KMS-11 (cell line): ENCODE results near the gene BMPR1A.
"Not testable (repeated sequence)": the region's sequence is repeated elsewhere in the genome, so short reads cannot be mapped to it uniquely, and the experiment has no call there.

Source experiments
- H2AFZ ChIP-seq: fragments of 200-600 bp; sonication (generic); 2 replicates; pipeline ENCODE4 v1.6.1; 2016; ENCODE audit warnings: antibody characterized with exemption, mixed run types, low read depth
- H3K27ac ChIP-seq: fragments of 200-600 bp; sonication (generic); 2 replicates; pipeline ENCODE4 v1.6.1; 2016; ENCODE audit warnings: mild to moderate bottlenecking, mixed run types
- H3K27me3 ChIP-seq: fragments of 200-600 bp; sonication (generic); 2 replicates; pipeline ENCODE4 v1.6.1; 2017; ENCODE audit warnings: mild to moderate bottlenecking, low read depth, mixed run types, moderate library complexity; ENCODE audit not compliant: insufficient read depth
- H3K36me3 ChIP-seq: fragments of 200-600 bp; sonication (generic); 2 replicates; pipeline ENCODE4 v1.6.1; 2017; ENCODE audit warnings: mild to moderate bottlenecking, mixed run types; ENCODE audit not compliant: insufficient read depth
- H3K4me1 ChIP-seq: fragments of 200-600 bp; sonication (generic); 2 replicates; pipeline ENCODE4 v1.6.1; 2016; ENCODE audit warnings: mild to moderate bottlenecking, low read depth, mixed run types; ENCODE audit not compliant: poor library complexity, severe bottlenecking
- H3K4me2 ChIP-seq: fragments of 200-600 bp; sonication (generic); 2 replicates; pipeline ENCODE4 v1.7.0; 2016; ENCODE audit warnings: mild to moderate bottlenecking, mixed run types
- H3K4me3 ChIP-seq: fragments of 200-600 bp; sonication (generic); IDR thresholded peaks from 2 replicates; pipeline ENCODE4 v1.6.1; 2017; ENCODE audit warnings: low read depth, low read length, mixed read lengths; ENCODE audit not compliant: insufficient read depth
- H3K79me2 ChIP-seq: fragments of 200-600 bp; sonication (generic); 2 replicates; pipeline ENCODE4 v1.6.1; 2016; ENCODE audit warnings: low read depth, mixed run types; ENCODE audit not compliant: insufficient read depth
- H3K9ac ChIP-seq: fragments of 200-600 bp; sonication (generic); 2 replicates; pipeline ENCODE4 v1.6.1; 2016; ENCODE audit warnings: mild to moderate bottlenecking, mixed run types
- H4K20me1 ChIP-seq: fragments of 200-600 bp; sonication (generic); 2 replicates; pipeline ENCODE4 v1.6.1; 2016; ENCODE audit warnings: mild to moderate bottlenecking, mixed run types; ENCODE audit not compliant: insufficient read depth
- TF ChIP-seq, protein P1 (sequence below): fragments of 200-600 bp; sonication (generic); conservative IDR thresholded peaks from 2 replicates; pipeline ENCODE4 v1.6.1; 2017; ENCODE audit warnings: low read depth, mild to moderate bottlenecking, antibody characterized with exemption, low read length, moderate library complexity, mixed read lengths

BMPR1A gene

DNA sequence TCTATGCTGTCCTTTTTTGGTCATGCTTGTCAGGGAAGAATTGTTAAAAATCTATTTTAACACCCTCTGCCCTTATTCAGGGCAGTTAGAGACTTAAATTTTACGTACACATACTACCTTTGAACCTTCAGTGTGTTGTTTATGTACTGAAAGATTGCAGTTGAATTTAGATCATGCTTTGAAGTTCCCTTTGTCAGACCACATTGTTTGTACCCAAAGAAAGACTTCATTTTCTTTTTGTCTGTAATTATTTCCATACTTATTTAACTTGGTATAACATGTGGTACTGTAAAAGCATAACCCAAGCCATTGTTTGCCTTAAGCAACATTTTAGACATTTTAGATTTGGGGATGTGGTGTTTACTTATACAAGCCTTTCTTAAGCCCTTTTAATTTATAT is 104.9 kb downstream of the BMPR1A start:
- H3K36me3 ChIP-seq = no peaks in the 10 kb centered on the region
- no peak overlapping the region for H3K4me3 ChIP-seq
- H3K4me2 ChIP-seq = no peak overlapping the region
- TF ChIP-seq, protein P1, sequence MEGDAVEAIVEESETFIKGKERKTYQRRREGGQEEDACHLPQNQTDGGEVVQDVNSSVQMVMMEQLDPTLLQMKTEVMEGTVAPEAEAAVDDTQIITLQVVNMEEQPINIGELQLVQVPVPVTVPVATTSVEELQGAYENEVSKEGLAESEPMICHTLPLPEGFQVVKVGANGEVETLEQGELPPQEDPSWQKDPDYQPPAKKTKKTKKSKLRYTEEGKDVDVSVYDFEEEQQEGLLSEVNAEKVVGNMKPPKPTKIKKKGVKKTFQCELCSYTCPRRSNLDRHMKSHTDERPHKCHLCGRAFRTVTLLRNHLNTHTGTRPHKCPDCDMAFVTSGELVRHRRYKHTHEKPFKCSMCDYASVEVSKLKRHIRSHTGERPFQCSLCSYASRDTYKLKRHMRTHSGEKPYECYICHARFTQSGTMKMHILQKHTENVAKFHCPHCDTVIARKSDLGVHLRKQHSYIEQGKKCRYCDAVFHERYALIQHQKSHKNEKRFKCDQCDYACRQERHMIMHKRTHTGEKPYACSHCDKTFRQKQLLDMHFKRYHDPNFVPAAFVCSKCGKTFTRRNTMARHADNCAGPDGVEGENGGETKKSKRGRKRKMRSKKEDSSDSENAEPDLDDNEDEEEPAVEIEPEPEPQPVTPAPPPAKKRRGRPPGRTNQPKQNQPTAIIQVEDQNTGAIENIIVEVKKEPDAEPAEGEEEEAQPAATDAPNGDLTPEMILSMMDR = no peak
- H3K4me1 ChIP-seq = no peaks in the 10 kb centered on the region
- no peaks in the 10 kb centered on the region for H3K79me2 ChIP-seq
- no peaks in the 10 kb centered on the region for H4K20me1 ChIP-seq
- H3K27ac ChIP-seq = no peak overlapping the region
- no peak overlapping the region for H2AFZ ChIP-seq
- no peak overlapping the region for H3K9ac ChIP-seq
- no peaks in the 10 kb centered on the region for H3K27me3 ChIP-seq

DNA sequence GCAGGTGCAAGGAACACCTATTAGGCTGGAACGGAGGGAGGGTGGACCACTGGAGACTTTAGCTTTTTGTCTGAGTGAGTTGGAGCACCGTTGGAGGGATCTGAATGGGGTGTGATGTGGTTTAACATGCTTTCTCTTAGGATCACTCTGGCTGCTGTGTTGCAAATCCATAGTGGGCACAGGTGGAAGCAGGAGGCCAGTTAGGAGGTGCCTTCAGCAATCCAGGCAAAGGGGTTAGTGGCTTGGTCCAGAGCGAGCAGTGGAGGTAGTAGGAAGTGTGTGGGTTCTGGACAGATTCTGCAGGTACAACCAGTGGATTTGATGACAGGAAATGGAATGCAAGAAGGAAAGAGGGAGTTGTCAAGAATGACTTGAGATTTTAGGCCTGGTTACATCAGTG is 106.0 kb downstream of the BMPR1A start:
- no peaks in the 10 kb centered on the region for H3K4me1 ChIP-seq
- no peaks in the 10 kb centered on the region for H3K79me2 ChIP-seq
- H3K27ac ChIP-seq = no peak overlapping the region
- H3K36me3 ChIP-seq = no peaks in the 10 kb centered on the region
- H3K4me3 ChIP-seq = no peak overlapping the region
- no peaks in the 10 kb centered on the region for H4K20me1 ChIP-seq
- TF ChIP-seq, protein P1 = no peak
- H3K4me2 ChIP-seq = no peak overlapping the region
- no peaks in the 10 kb centered on the region for H3K27me3 ChIP-seq
- H3K9ac ChIP-seq = no peak overlapping the region
- no peak overlapping the region for H2AFZ ChIP-seq

DNA sequence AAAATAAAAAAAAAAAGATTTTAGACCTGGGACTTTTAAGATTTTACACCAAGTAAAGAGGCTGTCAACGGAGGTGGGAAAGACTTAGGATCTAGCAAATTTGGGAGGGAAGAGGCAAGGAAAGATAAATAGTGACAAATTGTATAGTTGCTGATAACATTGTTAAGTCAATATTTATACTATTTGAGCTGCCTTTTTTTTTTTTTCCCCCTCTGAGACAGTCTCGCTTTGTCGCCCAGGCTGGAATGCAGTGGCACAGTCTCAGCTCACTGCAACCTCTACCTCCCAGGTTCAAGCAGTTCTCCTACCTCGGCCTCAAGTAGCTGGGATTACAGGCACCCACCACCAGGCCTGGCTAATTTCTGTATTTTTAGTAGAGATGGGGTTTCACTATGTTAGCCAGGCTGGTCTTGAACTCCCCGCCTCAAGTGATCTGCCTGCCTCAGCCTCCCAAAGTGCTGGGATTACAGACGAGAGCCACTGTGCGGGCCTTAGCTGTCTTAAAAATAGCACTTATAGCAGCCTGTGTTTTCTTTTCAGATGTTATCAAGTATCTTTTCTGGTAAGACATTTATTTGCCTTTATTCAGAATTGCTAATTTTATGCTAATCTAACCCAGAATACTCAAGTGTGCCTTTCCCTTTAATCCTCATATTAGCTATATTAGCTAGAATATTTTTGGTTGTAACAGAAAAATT is 106.5 kb downstream of the BMPR1A start:
- H3K4me3 ChIP-seq = no peak overlapping the region
- TF ChIP-seq, protein P1 = no peak
- H3K27me3 ChIP-seq = no peaks in the 10 kb centered on the region
- H4K20me1 ChIP-seq = no peaks in the 10 kb centered on the region
- no peak overlapping the region for H3K27ac ChIP-seq
- H2AFZ ChIP-seq = no peak overlapping the region
- no peaks in the 10 kb centered on the region for H3K4me1 ChIP-seq
- H3K36me3 ChIP-seq = no peaks in the 10 kb centered on the region
- no peaks in the 10 kb centered on the region for H3K79me2 ChIP-seq
- H3K4me2 ChIP-seq = no peak overlapping the region
- no peak overlapping the region for H3K9ac ChIP-seq

DNA sequence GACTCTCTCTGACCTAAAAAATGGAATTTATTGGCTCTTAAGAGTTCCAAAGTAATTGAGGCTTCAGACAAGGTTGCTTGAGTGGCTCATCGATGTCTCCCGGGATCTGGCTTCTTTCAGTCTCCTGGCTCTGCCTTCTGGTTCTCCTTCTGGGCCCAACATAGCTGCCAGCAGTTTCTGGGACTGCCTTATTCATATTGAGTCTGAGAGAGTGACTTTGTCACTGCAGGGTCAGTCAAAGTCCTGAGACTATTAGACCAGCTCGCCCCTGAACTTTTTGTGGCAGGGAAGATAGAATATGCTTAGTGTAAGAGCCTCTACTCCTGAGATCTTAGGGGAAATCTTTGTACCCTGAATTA is 107.0 kb downstream of the BMPR1A start:
- Histone ChIP-seq H3K27ac (no peak overlapping the region), H3K79me2 (no peaks in the 10 kb centered on the region), H4K20me1 (no peaks in the 10 kb centered on the region), H3K4me3 (no peak overlapping the region), H2AFZ (no peak overlapping the region), H3K4me1 (no peaks in the 10 kb centered on the region), H3K36me3 (no peaks in the 10 kb centered on the region), H3K27me3 (no peaks in the 10 kb centered on the region), H3K4me2 (no peak overlapping the region), H3K9ac (no peak overlapping the region)
- TF ChIP-seq, protein P1 = no peak

DNA sequence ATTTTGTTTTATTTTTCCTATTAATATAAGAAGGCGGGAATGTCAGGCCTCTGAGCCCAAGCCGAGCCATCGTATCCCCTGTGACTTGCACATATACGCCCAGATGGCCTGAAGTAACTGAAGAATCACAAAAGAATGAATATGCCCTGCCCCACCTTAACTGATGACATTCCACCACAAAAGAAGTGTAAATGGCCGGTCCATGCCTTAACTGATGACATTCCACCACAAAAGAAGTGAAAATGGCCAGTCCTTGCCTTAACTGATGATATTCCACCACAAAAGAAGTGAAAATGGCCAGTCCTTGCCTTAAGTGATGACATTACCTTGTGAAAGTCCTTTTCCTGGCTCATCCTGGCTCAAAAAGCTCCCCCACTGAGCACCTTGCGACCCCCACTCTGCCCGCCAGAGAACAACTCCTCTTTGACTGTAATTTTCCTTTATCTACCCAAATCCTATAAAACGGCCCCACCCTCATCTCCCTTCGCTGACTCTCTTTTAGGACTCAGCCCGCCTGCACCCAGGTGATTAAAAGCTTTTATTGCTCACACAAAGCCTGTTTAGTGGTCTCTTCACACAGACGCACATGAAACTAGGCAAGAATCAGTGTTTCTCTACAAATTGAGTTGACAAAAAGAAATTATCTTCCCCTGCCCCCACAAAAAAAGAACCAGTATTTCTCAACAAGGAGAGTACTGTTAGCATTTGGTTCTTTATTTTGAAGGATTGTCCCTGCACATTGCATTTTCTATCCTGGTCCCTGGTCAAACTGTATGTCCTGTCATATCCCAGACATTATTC is 108.8 kb downstream of the BMPR1A start:
- not testable (repeated sequence) for H2AFZ ChIP-seq, H3K4me1 ChIP-seq, H3K27me3 ChIP-seq, H3K4me3 ChIP-seq, H3K27ac ChIP-seq, H3K9ac ChIP-seq, H3K36me3 ChIP-seq, H3K79me2 ChIP-seq, H3K4me2 ChIP-seq, H4K20me1 ChIP-seq
